GM21737 (cell line): ENCODE measurements around the gene RNPEPL1.
"Not testable (repeated sequence)": the region's sequence is repeated elsewhere in the genome, so short reads cannot be mapped to it uniquely, and the experiment has no call there.

Experiments
- ATAC-seq: cut with Tn5 transposase; IDR thresholded peaks from one replicate; pipeline ENCODE4 v1.9.1; 2021; ENCODE audit warnings: mild to moderate bottlenecking, moderate library complexity; ENCODE audit not compliant: unreplicated experiment

RNPEPL1 gene

DNA sequence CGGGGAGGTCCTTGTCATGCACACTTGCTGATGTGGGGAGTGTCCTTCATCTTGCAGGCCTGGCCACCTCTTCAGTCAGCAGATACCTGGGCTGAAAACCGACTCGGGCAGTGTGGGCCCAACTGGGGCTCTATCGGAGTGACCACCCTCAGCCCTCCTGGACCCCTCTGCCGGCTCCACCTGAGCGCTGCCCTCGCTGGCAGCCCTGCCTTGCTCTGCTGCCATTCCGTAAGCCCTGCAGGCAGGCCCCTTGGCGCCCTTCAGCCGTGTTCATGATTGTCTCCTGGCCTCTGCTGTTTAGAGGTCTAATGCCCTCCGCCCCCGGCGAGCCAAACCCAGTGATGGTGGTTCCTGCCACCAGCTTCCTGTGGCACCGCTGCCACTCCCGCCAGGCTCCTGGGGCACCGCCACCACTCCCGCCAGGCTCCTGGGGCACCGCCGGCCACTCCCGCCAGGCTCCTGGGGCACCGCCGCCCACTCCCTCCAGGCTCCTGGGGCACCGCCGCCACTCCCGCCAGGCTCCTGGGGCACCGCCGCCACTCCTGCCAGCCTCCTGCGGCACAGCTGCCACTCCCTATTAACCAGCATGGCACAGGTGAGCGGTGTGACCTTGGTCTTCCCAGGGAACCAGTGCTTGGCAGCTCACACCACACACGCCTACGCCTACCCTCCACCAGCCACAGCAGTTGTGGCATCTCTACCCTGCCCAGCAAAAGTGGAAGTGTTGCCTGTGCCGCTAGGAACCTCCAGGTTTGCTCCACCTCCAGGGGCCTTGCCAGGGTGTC, 34.2 kb downstream of the RNPEPL1 start:
- no peak for ATAC-seq

DNA sequence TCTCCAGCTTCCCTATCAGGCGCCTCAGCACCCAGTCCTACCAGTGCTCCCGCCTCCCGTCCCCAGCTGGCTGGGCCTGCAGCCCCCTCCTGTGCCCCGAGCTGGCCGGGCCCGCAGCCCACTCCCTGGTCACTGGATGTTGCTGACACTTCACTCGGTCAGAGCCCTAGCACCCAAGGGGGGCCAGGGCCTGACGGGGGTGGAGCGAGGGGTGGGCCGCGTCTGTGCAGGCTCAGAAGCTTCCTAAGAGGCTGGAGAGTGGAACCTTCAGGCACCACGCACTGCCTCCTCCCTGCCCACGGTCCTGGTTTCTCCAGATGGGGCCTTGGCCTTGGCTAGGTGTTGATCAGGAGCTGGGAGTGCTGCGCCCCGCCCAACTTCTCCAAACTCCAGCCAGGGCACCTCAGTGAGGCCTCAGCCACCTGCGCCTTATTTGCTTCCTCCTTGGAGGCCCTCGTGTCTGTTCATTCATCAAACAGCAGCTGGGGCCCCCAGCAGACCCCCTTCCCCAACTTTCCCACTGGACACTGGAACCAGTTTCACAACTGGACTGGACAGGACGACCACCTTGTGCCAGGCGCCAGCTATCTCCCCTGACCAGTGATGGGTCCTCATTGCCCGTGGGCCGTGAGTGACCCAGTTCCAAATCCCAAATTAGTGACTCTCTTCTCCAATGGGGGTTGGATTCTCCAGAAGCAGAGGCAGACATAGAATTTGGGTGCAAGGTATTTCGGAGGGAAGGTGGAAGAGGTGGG, 35.0 kb downstream of the RNPEPL1 start:
- ATAC-seq: no peak

GRCh38 chr2:240603846-240604245, 35.6 kb downstream of the RNPEPL1 start:
- ATAC-seq: no peak

DNA sequence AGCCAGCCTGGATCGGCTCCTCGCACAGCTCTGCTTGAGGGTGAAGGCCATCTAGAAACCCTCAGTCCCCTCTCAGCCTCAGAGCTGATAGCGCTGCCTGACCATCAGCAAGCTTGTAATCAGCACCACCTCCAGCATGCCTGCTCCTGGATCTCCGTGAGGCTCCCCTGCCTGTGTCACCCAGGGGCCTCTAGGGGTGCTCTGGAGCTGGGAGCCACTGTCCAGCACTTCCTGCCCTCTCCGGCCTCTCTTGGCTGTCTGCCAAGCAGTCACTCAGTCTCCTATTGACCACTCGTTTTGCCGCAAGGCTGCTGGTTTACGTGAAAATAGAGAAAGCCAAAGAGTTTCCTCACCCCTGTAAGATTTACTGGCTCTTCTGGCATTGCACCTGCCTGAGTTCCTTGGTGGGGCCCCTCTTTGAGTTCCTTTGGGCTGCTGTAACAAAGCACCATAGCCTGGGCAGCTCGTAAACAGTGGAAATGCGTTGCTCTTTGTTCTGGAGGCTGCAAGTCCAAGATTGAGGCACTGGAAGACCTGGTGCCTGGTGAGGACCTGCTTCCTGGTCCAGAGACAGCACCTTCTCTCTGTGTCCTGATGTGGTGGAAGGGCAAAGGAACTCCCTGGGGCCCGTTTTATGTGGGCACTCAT, 36.1 kb downstream of the RNPEPL1 start:
- no peak for ATAC-seq

GRCh38 chr2:240604939-240605716, 36.8 kb downstream of the RNPEPL1 start:
- no peak for ATAC-seq

DNA sequence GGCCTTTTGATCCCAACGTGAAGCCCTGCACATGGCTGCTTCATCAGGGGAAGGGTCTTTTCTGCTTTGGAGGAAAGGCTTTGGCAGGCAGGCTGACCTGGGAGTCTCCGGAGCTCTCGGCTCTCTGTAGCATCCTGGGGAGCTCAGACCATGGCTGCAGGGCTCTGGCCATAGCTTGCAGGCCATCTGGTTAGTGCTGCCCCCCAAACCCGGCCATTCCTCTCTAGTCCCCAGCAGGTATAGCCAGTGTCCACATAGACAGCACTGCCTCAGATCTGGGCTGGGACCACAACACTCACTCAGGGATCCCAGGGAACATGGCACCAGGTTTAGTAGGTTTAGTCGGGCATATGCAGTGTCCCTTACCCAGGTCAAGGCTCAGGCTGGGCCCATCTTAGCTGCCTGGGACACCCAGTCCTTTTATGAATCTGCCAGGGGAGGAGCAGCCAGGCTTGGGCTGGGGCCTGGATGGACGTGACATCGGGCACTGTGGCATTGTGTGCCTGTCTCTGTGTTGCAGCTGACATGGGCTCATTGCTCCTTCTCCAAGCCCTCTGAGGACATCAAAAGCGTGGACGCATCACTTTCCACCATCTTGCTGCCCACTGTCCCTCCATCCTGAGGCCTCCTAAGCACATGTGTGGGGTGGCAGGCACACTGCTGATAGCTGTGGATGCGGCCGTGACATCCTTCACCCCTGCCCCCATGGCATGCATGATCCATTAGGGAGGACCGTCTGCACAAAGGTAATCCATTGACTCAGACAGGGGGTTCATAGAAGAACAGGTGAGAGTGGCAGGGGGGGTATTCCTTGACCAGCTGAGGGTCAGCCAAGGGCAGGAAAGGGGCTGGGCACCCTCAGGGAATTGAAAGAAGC, 37.8 kb downstream of the RNPEPL1 start:
- no peak for ATAC-seq

- no peak for ATAC-seq
These were observed 43.4 kb downstream of the RNPEPL1 start for GRCh38 chr2:240611601-240612210.

DNA sequence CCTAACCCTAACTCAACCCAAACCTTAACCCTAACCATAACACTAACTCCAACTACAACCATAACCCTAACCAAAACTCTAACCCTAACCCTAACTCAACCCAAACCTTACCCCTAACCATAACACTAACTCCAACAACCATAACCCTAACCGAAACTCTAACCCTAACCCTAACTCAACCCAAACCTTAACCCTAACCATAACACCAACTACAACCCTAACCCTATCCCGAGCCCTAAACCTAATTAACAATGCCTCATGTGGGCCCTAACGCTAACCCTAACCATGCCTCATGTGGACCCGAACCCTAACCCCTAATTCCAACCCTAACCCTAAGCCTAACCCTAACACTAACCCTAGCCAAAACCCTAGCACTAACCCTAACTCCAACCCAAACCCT, 45.5 kb downstream of the RNPEPL1 start:
- ATAC-seq: no peak

GRCh38 chr2:240614391-240614790, 46.1 kb downstream of the RNPEPL1 start:
- ATAC-seq: no peak

DNA sequence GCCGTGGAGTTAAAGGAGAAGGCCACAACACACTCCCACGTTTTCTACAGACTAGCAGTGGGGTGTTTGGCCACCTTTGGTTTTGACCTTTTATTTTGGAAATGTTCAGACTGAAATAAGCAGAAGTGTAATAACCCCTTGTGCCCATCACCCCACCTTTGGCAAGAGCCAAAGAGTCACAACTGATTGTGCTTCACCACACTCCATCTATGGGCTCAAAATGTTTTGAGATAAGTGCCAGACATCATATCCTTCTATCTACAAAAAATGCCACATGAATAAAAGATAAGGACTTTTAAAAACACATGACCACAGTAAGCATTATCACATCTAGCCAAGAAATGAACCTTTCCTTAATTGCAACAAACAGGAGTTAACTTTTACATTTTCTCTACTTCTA, 47.1 kb downstream of the RNPEPL1 start:
- ATAC-seq: no peak

GRCh38 chr2:240615820-240616547, 47.7 kb downstream of the RNPEPL1 start:
- ATAC-seq: no peak

- ATAC-seq: not testable (repeated sequence)
These were observed 48.8 kb downstream of the RNPEPL1 start for GRCh38 chr2:240616860-240617666.

DNA sequence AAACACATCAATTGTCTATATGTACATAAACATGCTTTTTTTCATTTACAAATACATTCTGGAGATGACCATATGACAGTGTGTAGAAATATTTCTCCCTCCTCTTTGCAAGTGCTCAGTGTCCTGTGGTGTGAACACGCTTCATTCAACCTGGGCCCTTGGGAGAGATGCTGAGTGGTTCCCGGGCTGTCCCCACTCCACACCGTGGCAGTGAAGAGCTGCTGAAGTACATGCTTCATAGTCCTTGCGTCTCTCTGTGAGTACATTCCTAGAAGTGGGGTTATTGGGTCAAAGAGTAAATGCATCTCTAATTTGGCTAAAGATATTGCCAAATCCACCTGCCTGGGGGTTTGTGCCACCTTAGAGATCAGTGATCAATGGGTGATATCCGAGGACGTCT, 50.5 kb downstream of the RNPEPL1 start:
- ATAC-seq: no peak

GRCh38 chr2:240619506-240620148, 51.3 kb downstream of the RNPEPL1 start:
- ATAC-seq: no peak

GRCh38 chr2:240620149-240620731, 52.0 kb downstream of the RNPEPL1 start:
- ATAC-seq: no peak

DNA sequence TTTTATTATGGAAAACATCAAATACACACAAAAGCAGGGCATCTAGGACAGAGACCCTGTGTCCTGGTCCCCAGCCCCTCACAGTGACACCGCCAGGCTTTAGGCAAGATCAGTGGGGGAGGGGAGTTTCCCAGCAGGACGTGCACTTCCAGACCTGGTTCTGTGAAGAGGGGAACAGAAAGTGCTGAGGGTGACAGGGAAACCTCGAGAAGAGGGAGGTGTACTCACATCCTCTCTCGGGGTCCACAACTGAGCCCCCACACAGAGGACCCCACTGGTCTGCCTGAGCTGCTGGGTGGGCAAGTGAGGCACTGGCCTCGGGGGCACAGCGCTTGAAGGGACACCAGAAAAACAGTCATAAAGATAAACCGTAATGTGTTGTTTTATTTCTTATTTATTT, 52.6 kb downstream of the RNPEPL1 start:
- ATAC-seq: no peak

GRCh38 chr2:240622060-240622411, 53.8 kb downstream of the RNPEPL1 start:
- no peak for ATAC-seq
